ENCODE measurements around the gene PHF13.

DNA sequence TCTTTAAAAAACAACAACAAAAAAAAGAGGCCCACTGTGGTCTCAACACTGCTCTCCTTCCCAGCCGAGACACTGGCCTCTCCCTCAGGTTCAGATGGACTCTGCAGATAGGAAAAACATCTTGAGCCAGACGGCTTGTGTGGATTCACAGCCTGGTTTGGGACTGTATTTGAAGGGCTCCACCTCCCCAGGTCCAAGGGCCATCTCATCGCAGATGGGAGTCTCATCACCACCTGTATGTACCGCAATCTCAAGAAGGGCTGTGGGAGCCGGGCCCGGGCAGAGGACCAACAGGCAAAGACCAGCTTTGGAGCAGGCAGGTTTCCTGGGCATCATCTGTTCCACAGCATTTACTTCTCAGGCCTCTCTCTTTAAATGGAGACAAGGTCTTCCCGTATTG is 23.5 kb upstream of the PHF13 start:
- TF ChIP-seq, protein P1, sequence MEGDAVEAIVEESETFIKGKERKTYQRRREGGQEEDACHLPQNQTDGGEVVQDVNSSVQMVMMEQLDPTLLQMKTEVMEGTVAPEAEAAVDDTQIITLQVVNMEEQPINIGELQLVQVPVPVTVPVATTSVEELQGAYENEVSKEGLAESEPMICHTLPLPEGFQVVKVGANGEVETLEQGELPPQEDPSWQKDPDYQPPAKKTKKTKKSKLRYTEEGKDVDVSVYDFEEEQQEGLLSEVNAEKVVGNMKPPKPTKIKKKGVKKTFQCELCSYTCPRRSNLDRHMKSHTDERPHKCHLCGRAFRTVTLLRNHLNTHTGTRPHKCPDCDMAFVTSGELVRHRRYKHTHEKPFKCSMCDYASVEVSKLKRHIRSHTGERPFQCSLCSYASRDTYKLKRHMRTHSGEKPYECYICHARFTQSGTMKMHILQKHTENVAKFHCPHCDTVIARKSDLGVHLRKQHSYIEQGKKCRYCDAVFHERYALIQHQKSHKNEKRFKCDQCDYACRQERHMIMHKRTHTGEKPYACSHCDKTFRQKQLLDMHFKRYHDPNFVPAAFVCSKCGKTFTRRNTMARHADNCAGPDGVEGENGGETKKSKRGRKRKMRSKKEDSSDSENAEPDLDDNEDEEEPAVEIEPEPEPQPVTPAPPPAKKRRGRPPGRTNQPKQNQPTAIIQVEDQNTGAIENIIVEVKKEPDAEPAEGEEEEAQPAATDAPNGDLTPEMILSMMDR (IDR thresholded peaks at IDR 0.05), result no peak
- TF ChIP-seq EP300 (IDR thresholded peaks at IDR 0.05), result no peak
- no peak for TF ChIP-seq POLR2A (IDR thresholded peaks at IDR 0.05)
- no peak for TF ChIP-seq POLR2AphosphoS5 (IDR thresholded peaks at IDR 0.05)
